Activated T-helper 1 cell treated with anti-CD3 and anti-CD28 coated beads, Interleukin-2, amount 50 U/mL, for 16 hours (primary cell): ENCODE results near the gene FRMD3.

Experiments used
- DNase-seq, 2 donors: peaks; one replicate each; pipeline ENCODE4 v3.0.0-alpha.2; 2020; ENCODE audit warnings: low read depth in 1 of 2, low spot score in 1 of 2

The FRMD3 gene

DNA sequence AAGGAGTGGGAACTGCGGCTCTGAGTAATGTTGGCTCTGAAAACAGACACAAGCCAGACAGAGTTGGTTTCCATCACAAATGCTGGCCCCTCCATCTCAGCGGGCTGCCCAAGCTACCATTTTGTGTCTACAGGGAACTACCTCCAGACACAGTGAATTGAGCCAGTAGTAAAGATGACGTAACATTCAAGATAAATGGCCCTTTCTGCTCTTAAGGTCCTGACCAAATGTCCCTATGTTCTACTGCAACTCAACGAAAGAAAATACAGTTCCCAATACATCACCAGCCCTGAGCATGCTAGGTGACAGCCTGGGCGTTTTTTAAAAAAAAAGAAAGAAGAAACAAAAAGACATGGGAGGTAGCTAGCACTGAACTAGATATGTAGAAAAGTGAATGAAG is 247.5 kb downstream of the FRMD3 start:
- DNase-seq, result no peak

DNA sequence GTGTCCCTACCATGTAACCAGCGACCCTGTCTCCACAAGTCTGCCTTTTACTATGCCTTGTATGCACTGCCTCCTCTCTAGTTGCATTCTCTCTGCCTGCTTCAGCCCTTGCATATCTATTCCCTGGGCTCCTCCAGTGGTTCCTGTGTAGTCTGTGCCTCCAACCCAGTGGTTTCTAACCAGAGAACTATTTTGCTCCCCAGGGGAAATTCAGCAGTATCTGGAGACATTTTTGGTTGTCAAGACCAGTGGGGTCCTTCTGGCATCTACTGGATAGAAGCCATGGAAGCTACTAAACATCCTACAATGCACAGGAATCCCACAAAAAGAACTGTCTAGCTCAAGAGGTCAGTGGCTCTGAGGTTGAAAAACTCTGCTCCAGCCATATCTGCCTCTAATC is 251.2 kb downstream of the FRMD3 start:
- no peak for DNase-seq

DNA sequence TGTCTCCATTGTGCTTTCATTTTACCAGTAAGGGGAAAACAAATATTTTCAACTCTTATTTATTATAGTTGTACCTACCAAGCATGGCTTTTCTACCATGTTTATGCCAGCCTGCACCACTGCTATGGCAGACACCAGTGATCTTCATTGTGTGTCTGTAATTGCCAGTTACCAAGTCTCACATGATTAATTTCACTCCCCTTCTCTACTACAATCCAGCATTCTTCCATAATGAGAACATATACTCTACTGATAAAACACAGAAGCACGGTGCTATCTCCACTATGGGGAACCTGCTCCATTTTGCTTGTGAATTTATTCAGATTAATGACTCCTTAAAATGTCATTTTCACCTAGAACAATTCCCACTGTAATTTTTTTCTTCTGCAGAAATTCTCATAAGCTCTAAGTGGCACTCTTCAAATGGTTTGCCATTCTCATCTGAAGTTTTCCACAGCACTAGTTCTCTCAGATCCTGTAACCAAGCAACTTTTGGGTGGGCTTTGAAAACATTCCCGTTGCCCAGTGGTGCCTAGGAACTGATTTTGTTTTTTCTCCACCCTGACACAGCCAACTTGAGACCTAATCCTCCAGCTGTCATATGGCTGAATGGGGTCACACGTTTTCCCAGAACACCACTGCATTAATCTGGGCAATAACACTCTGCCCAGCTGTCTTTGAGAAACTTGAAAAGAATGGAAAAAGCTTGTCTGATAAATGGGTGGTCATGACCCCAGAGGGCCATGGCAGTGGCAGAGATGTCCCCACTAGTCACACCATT is 252.6 kb downstream of the FRMD3 start:
- no peak for DNase-seq

DNA sequence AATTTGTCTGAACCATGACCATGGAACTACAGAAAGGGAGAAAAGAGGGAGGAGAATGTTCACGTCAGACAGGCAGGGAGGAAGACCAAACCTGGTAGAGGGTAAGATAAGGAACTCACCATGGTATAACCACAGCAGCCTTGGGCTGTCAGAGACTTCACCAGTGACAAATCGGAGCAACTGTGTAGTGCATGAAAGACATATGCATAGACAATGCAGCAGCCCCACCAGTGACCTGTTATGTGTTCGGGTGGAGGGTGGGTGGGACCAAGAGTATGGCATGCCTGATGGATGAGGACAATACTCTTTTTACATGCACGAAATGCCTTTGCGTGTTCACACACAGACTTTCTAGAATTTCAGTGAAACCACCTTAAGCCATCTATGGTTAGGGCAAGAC is 253.5 kb downstream of the FRMD3 start:
- no peak for DNase-seq

DNA sequence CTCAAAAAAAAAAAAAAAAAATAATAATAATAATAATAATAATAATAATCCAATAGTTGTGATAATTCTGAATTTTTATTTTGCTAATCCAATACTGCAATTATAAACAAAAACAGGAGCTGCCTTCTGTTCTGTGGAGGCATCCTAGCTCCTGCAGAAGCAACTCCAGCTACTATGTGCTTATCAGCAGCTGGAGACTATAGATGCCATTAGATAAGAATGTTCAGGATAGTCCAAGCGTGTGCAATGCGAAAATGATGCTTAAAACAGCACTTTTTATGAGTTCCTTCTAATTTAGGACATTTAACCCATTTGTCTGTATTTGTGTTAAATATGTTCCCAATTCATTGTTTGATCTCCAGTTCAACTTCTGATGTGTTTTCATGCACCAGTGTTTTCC is 254.7 kb downstream of the FRMD3 start:
- DNase-seq, result no peak

DNA sequence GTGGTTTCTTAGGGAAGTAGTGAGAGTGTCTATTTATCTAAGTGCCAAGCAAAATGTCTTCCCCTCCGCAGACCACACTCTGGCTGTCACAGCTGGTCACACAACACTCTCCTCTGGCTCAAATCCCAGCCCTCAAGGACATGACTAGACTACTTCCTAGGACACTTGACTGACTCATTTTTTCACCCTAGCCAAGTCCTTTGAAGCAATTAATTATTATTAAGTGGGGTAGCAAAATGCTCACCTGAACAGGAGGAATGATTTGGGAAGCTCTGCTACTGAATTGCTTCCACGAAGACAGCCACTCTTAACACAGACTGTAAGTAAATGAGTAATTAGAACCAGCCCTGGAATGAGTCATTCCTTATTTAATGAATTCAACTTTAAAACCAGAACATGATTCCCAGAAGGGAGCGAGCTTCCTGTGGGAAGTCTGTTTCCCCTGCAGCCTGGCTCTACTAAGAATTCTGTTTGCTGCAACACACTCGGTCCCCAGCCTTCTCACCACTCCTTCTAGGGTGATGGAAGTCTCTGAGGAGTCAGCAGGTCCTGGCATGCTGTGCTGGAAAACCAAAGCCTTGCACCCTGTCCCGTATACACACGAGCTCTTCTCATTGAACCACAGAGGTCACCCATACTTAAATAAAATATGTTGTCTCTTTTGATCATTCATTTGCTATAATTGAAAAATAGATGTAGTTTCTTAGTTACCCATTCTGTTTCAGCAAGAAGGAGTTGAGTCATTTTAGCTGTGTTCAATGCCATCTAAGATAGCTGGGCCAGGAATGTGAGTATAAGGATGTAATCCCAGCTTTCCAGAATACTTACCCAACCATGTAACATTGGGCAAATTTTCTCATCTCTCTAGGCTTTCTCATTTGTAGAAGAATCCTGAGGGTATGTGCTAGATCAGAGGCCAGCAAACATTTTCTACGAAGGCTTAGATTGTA is 256.6 kb downstream of the FRMD3 start:
- no peak for DNase-seq

DNA sequence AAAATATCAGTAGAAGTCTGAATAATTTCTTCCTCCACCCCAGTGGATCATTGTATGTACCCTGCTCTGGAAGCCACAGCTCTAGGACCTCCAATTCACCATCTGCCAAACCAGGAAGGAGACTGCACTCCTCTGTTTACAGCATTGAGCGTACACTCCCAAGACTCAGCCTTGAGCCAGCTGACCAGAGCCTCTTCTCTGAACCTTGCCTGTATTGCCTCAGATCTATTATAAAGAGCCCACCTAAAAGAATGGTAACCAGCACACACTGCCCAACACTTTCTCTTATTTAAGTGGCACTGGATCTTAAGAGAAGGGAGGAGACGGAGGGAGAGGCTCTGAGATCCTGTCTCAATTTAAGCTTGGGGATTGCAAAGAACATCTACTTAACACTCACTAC is 257.4 kb downstream of the FRMD3 start:
- DNase-seq, result no peak

DNA sequence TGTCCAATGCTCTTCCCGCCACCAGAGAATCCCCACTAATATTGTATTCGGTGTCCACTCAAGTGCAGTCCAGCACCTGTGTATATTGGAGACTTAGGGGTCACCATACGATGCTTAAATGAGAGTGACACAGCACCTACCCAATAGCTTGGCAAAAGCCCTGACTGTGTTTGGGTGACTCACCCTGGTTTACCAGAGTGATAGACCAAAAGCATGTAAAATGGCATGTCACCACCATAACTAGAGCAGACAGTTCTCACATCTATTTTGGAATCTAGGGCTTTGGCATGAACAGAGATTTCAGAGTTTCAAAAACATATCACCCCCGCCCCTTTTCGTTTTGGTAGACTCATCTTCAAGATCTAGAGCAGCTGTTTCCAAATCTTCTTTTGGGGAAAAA is 257.9 kb downstream of the FRMD3 start:
- DNase-seq, result no peak

DNA sequence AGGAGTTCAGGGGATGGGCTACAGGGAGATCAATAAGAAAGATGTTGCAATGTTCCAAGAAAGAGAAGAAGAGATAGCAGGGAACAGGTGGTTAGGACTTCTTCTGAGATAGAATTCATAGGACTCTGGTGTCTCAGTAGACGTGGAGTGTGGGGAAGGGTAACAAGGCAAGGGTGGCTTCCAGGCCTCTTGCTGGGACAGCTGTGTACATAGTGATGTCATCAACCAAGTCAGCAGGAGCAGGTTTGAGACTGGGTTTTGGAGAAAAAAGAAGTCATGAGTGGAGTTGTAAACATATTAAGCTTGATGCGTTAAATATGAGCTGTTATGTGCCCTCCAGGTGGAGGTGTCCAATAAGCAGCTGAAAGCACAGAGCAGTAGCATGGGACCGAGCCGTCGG is 263.4 kb downstream of the FRMD3 start:
- no peak for DNase-seq

DNA sequence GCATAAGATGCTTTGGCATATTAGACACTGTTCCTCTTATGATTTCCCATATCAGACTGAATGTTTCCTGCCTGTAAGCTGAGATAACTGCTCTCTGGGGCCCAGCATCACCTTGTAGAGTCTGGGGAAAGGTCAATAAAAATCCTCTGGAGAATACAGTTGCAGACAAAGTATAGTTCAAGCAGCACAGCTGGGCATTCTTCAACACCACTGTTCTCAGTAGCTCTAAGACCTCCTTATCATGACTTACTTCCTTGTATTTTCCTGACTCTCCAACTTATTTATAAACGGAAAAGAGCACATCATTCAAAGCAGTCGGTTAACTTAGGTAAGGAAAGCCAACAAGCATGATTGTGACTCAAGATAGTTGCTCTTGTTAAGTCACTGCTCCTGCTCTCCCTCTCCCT is 266.5 kb downstream of the FRMD3 start:
- no peak for DNase-seq

DNA sequence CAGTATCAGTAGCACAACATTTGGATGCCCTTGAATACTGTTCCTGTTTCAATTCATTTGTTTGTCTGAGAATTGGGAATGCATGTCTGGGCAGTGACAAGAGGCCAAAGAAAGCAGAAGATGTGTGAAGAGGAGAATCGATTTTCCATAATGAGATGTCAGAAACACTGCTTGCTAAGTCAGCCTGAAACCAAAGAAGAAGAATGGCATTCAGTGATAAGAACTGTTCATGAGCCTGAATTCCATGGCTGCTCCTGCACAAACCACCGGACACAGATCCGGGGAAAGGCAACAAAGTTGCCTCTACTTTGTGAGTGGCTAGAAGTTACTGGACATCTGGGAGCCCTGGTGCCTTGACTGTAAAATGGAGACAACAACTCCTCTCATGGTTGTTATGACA is 268.1 kb downstream of the FRMD3 start:
- no peak for DNase-seq

DNA sequence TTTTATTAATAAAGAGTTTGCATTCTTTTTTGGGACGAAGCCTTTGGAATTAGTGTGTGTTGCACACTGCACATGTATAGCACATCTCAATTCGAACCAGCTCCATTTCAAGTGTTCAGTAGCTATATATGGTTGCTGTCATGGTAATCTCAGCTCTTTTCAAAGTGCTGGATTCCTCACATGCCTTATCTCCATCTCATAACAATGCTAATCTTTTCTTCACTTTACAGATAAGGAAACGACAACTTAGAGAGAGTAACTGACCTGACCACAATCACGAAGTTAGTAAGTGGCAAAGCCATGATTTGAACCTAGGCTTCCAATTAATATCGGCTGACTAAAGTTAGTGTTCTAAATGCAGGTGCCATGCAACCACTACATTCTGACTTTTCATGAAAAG is 270.5 kb downstream of the FRMD3 start:
- DNase-seq, result no peak

DNA sequence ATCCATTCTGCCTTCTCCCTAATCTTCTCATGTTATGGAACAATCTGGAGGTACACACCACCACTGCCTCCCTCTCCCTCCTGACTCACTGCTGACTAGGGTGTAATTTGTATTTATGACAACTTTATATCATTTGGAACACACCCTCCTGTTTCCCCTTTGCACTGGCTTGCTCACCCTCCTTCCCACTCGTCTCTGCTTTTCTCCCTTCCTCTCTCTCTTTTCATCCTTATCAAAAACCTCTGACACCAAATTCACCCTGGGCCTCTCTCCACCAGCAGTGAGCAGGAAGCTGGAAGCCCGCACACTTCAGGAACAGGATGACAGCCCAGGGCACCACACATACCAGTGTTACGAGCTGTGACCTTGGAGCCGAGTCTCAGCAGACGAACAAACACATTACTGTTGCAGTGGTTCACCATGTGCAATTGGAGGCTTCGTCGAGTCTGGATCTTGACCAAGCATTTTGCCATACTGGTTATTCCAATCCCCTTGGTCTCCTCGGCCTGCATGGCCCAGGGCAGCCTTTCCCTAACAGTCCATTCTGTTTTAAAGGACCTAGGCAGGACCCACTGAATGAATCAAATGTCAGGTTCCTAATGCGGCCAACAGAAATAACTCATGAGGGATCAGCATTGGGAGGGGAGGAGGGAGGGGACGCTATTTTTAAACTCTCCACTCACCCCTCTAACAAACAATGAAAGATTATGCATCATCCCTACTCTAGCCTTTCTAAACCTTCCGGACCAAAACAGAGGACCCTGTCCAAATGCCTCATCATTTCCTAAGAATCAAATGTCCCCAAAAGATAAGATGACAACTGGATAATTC is 271.3 kb downstream of the FRMD3 start:
- no peak for DNase-seq

DNA sequence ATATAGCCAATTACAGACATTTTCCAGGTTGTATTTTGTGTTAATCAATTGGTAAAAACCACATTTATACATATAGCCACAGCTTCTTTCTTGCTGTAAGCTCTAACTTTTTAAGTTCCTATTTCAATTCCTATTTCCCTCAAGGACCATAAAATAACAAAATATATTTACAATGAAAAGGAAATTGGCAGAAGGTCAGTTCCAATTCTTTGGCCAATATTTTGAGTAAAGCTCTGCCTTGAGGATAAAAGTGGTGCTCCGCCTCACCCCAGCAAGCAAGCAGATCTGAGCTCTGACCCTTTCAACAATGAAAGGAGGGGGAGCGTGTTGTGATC is 271.9 kb downstream of the FRMD3 start:
- no peak for DNase-seq

DNA sequence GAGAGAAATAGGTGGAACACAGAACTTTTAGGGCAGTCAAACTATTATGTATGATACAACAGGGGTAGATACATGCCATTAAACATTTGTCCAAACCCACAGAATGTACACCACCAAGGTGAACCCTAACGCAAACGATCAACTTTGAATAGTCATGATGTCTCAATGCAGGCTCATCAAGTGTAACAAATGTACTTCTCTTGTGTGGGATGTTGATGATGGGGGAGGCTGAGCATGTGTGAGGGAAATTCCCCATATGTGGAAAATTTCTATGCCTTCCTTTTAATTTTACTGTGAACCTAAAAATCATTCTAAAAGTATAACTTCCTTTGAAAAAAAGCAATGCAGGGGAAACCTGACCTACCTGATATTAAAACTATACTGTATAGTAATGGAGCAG is 273.9 kb downstream of the FRMD3 start:
- no peak for DNase-seq

DNA sequence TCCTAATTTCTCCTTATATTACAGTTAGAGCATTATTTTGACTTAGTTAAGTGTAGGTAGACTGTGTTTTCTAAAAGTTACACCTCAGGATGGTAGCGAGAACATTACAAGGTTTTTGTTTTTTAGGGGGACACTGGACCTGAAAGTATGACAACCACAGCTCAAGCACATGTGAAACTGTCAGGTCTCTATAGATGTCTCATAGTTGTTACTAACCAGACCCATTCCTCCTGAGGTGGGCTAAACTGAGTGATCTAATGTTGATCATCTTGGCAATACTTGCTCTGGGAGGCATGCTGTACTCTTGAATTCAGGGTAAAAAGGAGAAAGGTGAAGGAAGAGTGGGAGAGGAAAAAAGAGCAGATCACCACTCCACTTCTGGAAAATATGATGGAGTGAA is 278.6 kb downstream of the FRMD3 start:
- no peak for DNase-seq

DNA sequence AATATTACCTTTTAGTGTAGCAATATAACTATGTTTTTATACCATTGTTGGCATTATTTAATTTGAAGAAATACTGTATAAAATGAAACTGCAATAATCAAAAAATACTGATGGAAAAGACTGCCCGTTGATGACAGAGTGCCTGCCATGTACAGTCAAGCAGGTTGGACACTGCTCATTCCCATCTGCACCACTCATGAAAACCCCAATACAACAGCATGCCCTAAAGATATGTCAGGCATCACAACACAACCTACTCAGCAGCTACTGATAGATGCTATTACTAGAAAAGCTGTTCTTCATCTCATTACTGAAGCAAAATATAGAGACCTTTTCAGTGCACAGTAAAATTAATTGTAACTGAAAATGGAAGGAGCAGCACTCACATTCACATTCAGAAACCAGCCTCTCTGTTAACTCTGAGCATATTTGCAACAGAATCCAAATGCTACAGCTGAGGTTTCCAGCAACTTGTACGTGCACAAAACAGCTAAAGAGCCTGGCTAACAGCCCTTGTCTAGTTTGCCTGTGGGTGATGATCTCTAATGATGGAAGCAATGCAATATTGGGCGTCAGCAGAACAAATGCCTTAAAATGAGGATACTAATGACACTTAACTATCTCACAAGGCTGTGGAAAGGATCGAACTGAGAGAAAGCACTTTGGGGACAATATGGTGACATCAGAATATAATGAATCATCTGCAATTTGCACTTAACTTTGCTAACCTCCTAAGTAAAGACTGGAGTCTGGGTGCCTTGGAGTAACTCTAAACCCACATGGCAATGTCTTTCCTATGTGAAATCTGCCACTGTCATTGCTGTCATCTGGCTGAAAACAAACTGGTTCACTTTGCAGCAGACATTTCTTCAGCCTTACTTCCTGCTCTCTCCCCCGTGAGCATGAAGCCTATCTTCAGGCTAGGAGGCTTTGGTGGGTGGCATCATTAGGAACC is 280.0 kb downstream of the FRMD3 start:
- DNase-seq, result no peak

DNA sequence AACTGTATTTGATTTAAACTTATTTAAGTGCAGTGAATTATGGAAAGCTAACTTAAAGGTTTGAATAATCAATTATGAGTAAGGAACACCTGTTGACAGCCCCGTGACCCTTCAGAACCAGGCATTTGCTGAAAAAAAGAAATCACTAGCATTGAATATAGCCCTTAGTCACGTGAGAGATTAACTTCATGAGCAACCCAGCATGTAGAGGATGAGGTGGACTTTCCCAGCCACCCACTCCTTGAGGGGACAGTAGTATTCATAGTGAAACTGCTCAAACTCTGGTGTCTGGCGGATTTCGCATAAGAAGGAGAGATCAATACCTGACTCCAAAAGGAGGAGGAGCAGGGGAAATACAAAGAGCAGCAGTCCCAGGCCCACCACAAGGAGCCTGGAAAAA is 290.5 kb downstream of the FRMD3 start:
- DNase-seq, result no peak

DNA sequence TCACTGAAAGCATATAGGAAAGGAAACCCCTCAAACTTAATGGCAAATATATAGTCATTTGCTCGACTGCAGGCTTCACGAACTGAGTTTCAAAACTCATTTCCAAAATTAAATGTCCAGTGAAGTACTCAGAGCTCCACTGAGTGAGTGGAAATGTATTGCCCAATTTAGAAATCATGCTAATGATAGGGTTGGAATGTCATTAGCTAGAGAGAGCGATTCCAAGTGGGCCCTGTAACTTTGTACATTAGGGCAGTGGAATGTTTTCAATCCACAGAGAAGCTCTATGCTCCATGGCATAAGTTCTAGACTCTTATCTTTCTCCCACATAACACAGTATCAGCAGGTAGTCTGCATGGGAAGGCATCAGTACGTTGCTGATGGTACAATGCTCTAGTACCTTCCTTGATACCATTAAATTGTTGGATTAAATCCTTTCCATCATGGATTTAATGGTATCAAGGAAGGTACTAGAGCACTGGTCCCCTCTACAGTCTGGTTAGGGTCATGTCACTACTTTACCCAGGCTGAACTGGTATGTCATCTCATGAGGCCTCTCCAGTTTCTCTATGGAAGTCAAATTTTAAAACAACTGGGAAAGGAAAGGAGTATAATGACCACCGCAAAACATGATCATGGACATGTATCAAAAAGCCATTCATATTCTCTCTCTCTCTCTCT is 292.1 kb downstream of the FRMD3 start:
- DNase-seq, result no peak

DNA sequence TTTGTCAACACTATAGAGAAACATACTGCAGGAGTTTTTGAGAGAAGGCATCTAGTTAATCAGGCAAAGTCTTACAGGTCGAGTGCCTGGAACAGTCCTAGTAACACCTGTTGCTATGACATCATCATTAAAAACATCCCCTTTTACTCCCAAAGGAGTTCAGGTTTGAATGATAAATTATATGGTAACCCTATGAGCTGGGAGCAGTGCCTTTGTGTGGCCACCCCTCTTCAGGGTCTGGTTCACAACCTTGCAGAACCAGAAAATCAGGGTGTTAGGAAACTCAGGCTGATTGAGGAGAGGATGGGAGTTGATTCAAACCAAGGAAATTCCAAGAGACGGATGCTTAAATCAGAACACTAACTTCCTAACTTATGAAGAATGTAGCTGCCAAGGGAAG is 296.1 kb downstream of the FRMD3 start:
- no peak for DNase-seq
